GM23338 (cell line): Measurements from ENCODE around the gene USP38. TPM values are rescaled to one million over a fixed set of nuclear protein-coding genes. Genes with fewer than 3 reads are reported as not detected.

Experiments
- ATAC-seq: fragments of 200-7000 bp; cut with Tn5 transposase; 3 replicates; pipeline ENCODE4 v1.9.1; 2020
- DNase-seq: peaks from one replicate; pipeline ENCODE4 v3.0.0-alpha.2; 2015; ENCODE audit warnings: low spot score
- H2AFZ ChIP-seq: fragments of 200-600 bp; sonication (generic); 2 replicates; pipeline ENCODE4 v1.8.0; 2016; ENCODE audit warnings: antibody characterized with exemption, mild to moderate bottlenecking, moderate library complexity
- H3F3A ChIP-seq: fragments of 200-600 bp; sonication (generic); replicated peaks from 2 replicates; pipeline ENCODE4 v1.8.0; 2017; ENCODE audit warnings: antibody characterized with exemption, mixed run types, low read depth
- H3K27ac ChIP-seq: fragments of 200-600 bp; sonication (generic); 2 replicates; pipeline ENCODE4 v1.6.1; 2016; ENCODE audit warnings: low read depth
- H3K27me3 ChIP-seq: fragments of 200-600 bp; sonication (generic); 2 replicates; pipeline ENCODE4 v1.8.0; 2016; ENCODE audit warnings: mild to moderate bottlenecking, mixed run types, moderate library complexity; ENCODE audit not compliant: insufficient read depth
- H3K36me3 ChIP-seq: fragments of 200-600 bp; sonication (generic); 2 replicates; pipeline ENCODE4 v1.8.0; 2016; ENCODE audit warnings: mild to moderate bottlenecking; ENCODE audit not compliant: insufficient read depth
- H3K4me1 ChIP-seq: fragments of 200-600 bp; sonication (generic); 2 replicates; pipeline ENCODE4 v1.8.0; 2016; ENCODE audit warnings: mild to moderate bottlenecking, moderate library complexity; ENCODE audit not compliant: insufficient read depth
- H3K4me2 ChIP-seq: fragments of 200-600 bp; sonication (generic); 2 replicates; pipeline ENCODE4 v1.7.1; 2017; ENCODE audit warnings: mixed run types
- H3K4me3 ChIP-seq: fragments of 200-600 bp; sonication (generic); 2 replicates; pipeline ENCODE4 v1.6.1; 2016; ENCODE audit warnings: mixed run types
- H3K79me2 ChIP-seq: fragments of 200-600 bp; sonication (generic); replicated peaks from 2 replicates; pipeline ENCODE4 v1.8.0; 2017; ENCODE audit warnings: mild to moderate bottlenecking; ENCODE audit not compliant: insufficient read depth
- H3K9me2 ChIP-seq: fragments of 200-600 bp; sonication (generic); 2 replicates; pipeline ENCODE4 v1.8.0; 2017; ENCODE audit not compliant: insufficient read depth
- H4K20me1 ChIP-seq: fragments of 200-600 bp; sonication (generic); replicated peaks from 2 replicates; pipeline ENCODE4 v1.8.0; 2017; ENCODE audit warnings: mild to moderate bottlenecking; ENCODE audit not compliant: insufficient read depth
- H3K27ac Mint-ChIP-seq: 2 replicates; pipeline ENCODE4 v1.8.0; 2020; ENCODE audit warnings: inconsistent platforms, mild to moderate bottlenecking, moderate library complexity, mixed read lengths
- H3K27me3 Mint-ChIP-seq: 3 replicates; pipeline ENCODE4 v1.8.0; 2022; ENCODE audit warnings: low read depth, mild to moderate bottlenecking, moderate library complexity, mixed read lengths, inconsistent platforms; ENCODE audit not compliant: insufficient read depth, poor library complexity
- H3K36me3 Mint-ChIP-seq: 3 replicates; pipeline ENCODE4 v1.8.0; 2021; ENCODE audit warnings: low read depth, mild to moderate bottlenecking, inconsistent platforms, moderate library complexity, mixed read lengths
- H3K4me1 Mint-ChIP-seq: 3 replicates; pipeline ENCODE4 v1.8.0; 2020; ENCODE audit warnings: mild to moderate bottlenecking, inconsistent platforms, mixed read lengths
- H3K4me3 Mint-ChIP-seq: 3 replicates; pipeline ENCODE4 v1.8.0; 2021; ENCODE audit warnings: moderate library complexity, mild to moderate bottlenecking, inconsistent platforms, mixed read lengths
- H3K9me3 Mint-ChIP-seq: 3 replicates; pipeline ENCODE4 v1.8.0; 2020; ENCODE audit warnings: moderate library complexity, mild to moderate bottlenecking, inconsistent platforms, mixed read lengths
- EZH2 ChIP-seq: fragments of 200-600 bp; sonication (generic); IDR thresholded peaks from one replicate; pipeline ENCODE4 v1.8.0; 2017; ENCODE audit warnings: antibody characterized with exemption, mild to moderate bottlenecking, low read depth; ENCODE audit not compliant: unreplicated experiment
- JUNB ChIP-seq: IDR thresholded peaks from one replicate; pipeline ENCODE4 v1.6.1; 2016; ENCODE audit warnings: antibody characterized with exemption; ENCODE audit not compliant: unreplicated experiment
- NANOG ChIP-seq: IDR thresholded peaks from 2 replicates; pipeline ENCODE4 v1.6.1; 2016; ENCODE audit warnings: antibody characterized with exemption, borderline replicate concordance
- POLR2AphosphoS5 ChIP-seq: IDR thresholded peaks from 2 replicates; pipeline ENCODE4 v1.6.1; 2016; ENCODE audit warnings: antibody characterized with exemption, low read depth
- ZNF331 ChIP-seq: fragments of 250-450 bp; sonication (Bioruptor Pico); IDR thresholded peaks from 2 replicates; pipeline ENCODE4 v1.5.0; 2020; ENCODE audit warnings: low read depth, mild to moderate bottlenecking, moderate library complexity
- polyA plus RNA-seq: library from polyadenylated mRNA; unstranded; fragments of >200 nt; fragmentation: Nextera tagmentation; extraction: Ambion mirVana; gene quantifications from 2 replicates; pipeline ENCODE4 v1.2.1, GENCODE V29; 2016
- total RNA-seq: library from RNA; depleted of rRNA; stranded (reverse); fragments of >200 nt; shearing (Covaris generic); gene quantifications from 2 replicates; pipeline ENCODE4 v1.2.3, GENCODE V29; 2014
- TF ChIP-seq, protein P1 (sequence below): IDR thresholded peaks from 2 replicates; pipeline ENCODE4 v1.6.1; 2016; ENCODE audit warnings: antibody characterized with exemption
- TF ChIP-seq, protein P2 (sequence below), 2 experiments: fragments of 200-600 bp in 1 of 2; sonication (generic) in 1 of 2; conservative IDR thresholded peaks; 2 replicates each; pipeline versions ENCODE4 v1.5.1 to v1.6.1; 2016 to 2017; ENCODE audit warnings: antibody characterized with exemption in 2 of 2, low read depth in 2 of 2, mild to moderate bottlenecking in 2 of 2, moderate library complexity in 1 of 2
- TF ChIP-seq, protein P3 (sequence below): IDR thresholded peaks from one replicate; pipeline ENCODE4 v1.6.1; 2018; ENCODE audit warnings: antibody characterized with exemption; ENCODE audit not compliant: unreplicated experiment

USP38 gene
- total and polyA plus RNA-seq, 2 experiments from 2014 or later, result 3.7 to 16.5 TPM

DNA sequence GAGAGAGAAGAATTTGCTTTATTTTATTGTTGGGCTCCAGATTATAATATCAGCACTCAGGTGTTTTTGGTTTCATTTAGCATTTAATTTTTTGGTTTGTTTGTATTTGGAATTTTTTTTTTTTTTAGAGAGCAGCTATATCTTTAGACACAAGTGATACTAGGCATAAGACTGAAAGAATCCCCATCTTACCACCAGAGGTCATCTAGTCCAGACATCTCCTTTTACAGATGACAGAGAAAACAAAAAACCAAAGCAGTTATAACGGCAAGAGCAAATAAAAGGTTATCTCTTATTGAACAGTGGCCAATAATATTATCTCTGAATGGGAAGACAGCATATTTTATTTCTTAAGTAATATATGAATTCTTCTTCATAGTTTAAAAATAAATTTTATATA is 22.8 kb downstream of the USP38 start:
- no peaks in the 10 kb centered on the region for H3K9me2 ChIP-seq
- no peaks in the 10 kb centered on the region for H3F3A ChIP-seq
- H3K27ac ChIP-seq, result no peak overlapping the region
- H3K79me2 ChIP-seq, result no peaks in the 10 kb centered on the region
- peaks cover 42% of the 10 kb centered on the region for H3K36me3 Mint-ChIP-seq
- no peaks in the 10 kb centered on the region for H3K27me3 ChIP-seq
- H3K36me3 ChIP-seq, result peaks cover 17% of the 10 kb centered on the region
- H3K4me1 Mint-ChIP-seq, result no peaks in the 10 kb centered on the region
- H3K4me3 Mint-ChIP-seq, result no peak overlapping the region
- no peak overlapping the region for H3K4me3 ChIP-seq
- TF ChIP-seq NANOG, result no peak
- TF ChIP-seq, protein P1, sequence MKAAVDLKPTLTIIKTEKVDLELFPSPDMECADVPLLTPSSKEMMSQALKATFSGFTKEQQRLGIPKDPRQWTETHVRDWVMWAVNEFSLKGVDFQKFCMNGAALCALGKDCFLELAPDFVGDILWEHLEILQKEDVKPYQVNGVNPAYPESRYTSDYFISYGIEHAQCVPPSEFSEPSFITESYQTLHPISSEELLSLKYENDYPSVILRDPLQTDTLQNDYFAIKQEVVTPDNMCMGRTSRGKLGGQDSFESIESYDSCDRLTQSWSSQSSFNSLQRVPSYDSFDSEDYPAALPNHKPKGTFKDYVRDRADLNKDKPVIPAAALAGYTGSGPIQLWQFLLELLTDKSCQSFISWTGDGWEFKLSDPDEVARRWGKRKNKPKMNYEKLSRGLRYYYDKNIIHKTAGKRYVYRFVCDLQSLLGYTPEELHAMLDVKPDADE, result no peak
- TF ChIP-seq, protein P2, sequence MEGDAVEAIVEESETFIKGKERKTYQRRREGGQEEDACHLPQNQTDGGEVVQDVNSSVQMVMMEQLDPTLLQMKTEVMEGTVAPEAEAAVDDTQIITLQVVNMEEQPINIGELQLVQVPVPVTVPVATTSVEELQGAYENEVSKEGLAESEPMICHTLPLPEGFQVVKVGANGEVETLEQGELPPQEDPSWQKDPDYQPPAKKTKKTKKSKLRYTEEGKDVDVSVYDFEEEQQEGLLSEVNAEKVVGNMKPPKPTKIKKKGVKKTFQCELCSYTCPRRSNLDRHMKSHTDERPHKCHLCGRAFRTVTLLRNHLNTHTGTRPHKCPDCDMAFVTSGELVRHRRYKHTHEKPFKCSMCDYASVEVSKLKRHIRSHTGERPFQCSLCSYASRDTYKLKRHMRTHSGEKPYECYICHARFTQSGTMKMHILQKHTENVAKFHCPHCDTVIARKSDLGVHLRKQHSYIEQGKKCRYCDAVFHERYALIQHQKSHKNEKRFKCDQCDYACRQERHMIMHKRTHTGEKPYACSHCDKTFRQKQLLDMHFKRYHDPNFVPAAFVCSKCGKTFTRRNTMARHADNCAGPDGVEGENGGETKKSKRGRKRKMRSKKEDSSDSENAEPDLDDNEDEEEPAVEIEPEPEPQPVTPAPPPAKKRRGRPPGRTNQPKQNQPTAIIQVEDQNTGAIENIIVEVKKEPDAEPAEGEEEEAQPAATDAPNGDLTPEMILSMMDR (conservative IDR thresholded peaks at IDR 0.05; ENCODE audit: low read depth in 2 of 2), result peak; percentile 22 to 32; a peak in 2 of 4 replicates
- TF ChIP-seq JUNB, result no peak
- DNase-seq (peak; percentile 17), ATAC-seq (no peak)
- H3K4me1 ChIP-seq, result no peaks in the 10 kb centered on the region
- H4K20me1 ChIP-seq, result peaks cover 13% of the 10 kb centered on the region; the same call in 1 of the 2 replicates
- no peaks in the 10 kb centered on the region for H3K9me3 Mint-ChIP-seq
- no peak overlapping the region for H2AFZ ChIP-seq
- no peak overlapping the region for H3K27ac Mint-ChIP-seq
- no peaks in the 10 kb centered on the region for H3K27me3 Mint-ChIP-seq
- no peak overlapping the region for H3K4me2 ChIP-seq

DNA sequence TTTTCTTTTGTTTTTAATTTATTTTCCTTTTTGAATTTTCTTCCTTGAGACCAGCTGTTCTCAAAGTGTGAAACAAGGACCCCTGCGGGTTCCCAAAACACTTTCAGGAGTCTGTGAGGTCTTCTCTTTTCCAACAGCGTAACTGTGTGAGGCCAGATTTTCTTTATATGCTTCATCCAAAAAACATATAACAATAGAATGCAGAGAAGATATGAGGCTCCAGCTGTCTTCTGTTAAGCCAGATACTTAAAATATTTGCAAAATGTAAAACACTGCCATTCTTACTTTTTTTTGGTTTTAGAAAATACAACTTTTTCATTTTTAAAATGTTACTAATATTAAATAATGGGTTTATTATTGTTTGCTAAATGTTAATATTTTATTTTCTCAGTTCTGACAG is 27.8 kb downstream of the USP38 start:
- Histone ChIP-seq H3K36me3 (peaks cover 3% of the 10 kb centered on the region), H3K4me2 (no peak overlapping the region), H3K4me3 (no peak overlapping the region), H3K27me3 (no peaks in the 10 kb centered on the region), H3K4me1 (no peaks in the 10 kb centered on the region), H4K20me1 (peaks cover 11% of the 10 kb centered on the region; the same call in 1 of the 2 replicates), H3K27ac (no peak overlapping the region), H3K9me2 (no peaks in the 10 kb centered on the region), H3F3A (no peaks in the 10 kb centered on the region), H2AFZ (no peak overlapping the region), H3K79me2 (no peaks in the 10 kb centered on the region)
- Mint-ChIP-seq H3K4me1 (no peaks in the 10 kb centered on the region), H3K9me3 (no peaks in the 10 kb centered on the region), H3K36me3 (peaks cover 20% of the 10 kb centered on the region; the same call in 2 of the 3 replicates), H3K4me3 (no peak overlapping the region), H3K27ac (no peak overlapping the region), H3K27me3 (no peaks in the 10 kb centered on the region)
- DNase-seq, result no peak
- no peak for ATAC-seq
- TF ChIP-seq, protein P3, sequence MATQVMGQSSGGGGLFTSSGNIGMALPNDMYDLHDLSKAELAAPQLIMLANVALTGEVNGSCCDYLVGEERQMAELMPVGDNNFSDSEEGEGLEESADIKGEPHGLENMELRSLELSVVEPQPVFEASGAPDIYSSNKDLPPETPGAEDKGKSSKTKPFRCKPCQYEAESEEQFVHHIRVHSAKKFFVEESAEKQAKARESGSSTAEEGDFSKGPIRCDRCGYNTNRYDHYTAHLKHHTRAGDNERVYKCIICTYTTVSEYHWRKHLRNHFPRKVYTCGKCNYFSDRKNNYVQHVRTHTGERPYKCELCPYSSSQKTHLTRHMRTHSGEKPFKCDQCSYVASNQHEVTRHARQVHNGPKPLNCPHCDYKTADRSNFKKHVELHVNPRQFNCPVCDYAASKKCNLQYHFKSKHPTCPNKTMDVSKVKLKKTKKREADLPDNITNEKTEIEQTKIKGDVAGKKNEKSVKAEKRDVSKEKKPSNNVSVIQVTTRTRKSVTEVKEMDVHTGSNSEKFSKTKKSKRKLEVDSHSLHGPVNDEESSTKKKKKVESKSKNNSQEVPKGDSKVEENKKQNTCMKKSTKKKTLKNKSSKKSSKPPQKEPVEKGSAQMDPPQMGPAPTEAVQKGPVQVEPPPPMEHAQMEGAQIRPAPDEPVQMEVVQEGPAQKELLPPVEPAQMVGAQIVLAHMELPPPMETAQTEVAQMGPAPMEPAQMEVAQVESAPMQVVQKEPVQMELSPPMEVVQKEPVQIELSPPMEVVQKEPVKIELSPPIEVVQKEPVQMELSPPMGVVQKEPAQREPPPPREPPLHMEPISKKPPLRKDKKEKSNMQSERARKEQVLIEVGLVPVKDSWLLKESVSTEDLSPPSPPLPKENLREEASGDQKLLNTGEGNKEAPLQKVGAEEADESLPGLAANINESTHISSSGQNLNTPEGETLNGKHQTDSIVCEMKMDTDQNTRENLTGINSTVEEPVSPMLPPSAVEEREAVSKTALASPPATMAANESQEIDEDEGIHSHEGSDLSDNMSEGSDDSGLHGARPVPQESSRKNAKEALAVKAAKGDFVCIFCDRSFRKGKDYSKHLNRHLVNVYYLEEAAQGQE, result no peak
- TF ChIP-seq ZNF331 (CRISPR knock-in tag) (no peak), POLR2AphosphoS5 (no peak), EZH2 (no peak), NANOG (no peak)
- TF ChIP-seq, protein P2 (conservative IDR thresholded peaks at IDR 0.05; ENCODE audit: low read depth in 2 of 2), result no peak
- TF ChIP-seq, protein P1, result no peak
